ENCODE results near the gene CLDN12. TPM values are rescaled to one million over a fixed set of nuclear protein-coding genes. Genes with fewer than 3 reads are reported as not detected.

CLDN12 gene
- total and polyA plus RNA-seq, 7 experiments from 2014 or later = 0.41 to 3.9 (median 1.9) TPM

- ChIA-PET CTCF (no interaction called here), POLR2A (no interaction called here)
- H3K4me3 Mint-ChIP-seq = no peak overlapping the region
- Histone ChIP-seq H3K9me3 (ENCODE audit: control insufficient read depth in 2 of 3, low read length in 3 of 3) (no peaks in the 10 kb centered on the region), H3K27ac (ENCODE audit: low read depth, low read length) (no peak overlapping the region), H3K4me3 (ENCODE audit: low read length) (no peak overlapping the region), H3K36me3 (ENCODE audit: control insufficient read depth in 2 of 3, insufficient read depth in 3 of 3, low read length in 3 of 3) (no peaks in the 10 kb centered on the region), H3K4me1 (ENCODE audit: control insufficient read depth in 2 of 2, insufficient read depth in 2 of 2, low read length in 2 of 2) (no peaks in the 10 kb centered on the region), H3K27me3 (ENCODE audit: control insufficient read depth in 2 of 2, insufficient read depth in 2 of 2, low read length in 2 of 2) (no peaks in the 10 kb centered on the region)
- DNase-seq (no peak), ATAC-seq (no peak)
- H3K9me3 Mint-ChIP-seq = no peaks in the 10 kb centered on the region
- H3K36me3 Mint-ChIP-seq = no peaks in the 10 kb centered on the region
- intact Hi-C loops (cut with micrococcal nuclease) = no loop called here
- peaks cover 5 to 8% (median 6%) of the 10 kb centered on the region in 7 donors for H3K4me1 Mint-ChIP-seq
- peaks cover 0 to 31% (median 10%) of the 10 kb centered on the region in 5 donors for H3K27me3 Mint-ChIP-seq
- no peak overlapping the region for H3K27ac Mint-ChIP-seq
Measured at GRCh38 chr7:90453259-90453891, 50.1 kb downstream of the CLDN12 start.

- Histone ChIP-seq H3K9me3 (ENCODE audit: control insufficient read depth in 2 of 3, low read length in 3 of 3) (no peaks in the 10 kb centered on the region), H3K27ac (ENCODE audit: low read depth, low read length) (no peak overlapping the region), H3K36me3 (ENCODE audit: control insufficient read depth in 2 of 3, insufficient read depth in 3 of 3, low read length in 3 of 3) (no peaks in the 10 kb centered on the region), H3K4me1 (ENCODE audit: control insufficient read depth in 2 of 2, insufficient read depth in 2 of 2, low read length in 2 of 2) (no peaks in the 10 kb centered on the region), H3K4me3 (ENCODE audit: low read length) (no peak overlapping the region), H3K27me3 (ENCODE audit: control insufficient read depth in 2 of 2, insufficient read depth in 2 of 2, low read length in 2 of 2) (no peaks in the 10 kb centered on the region)
- no peak overlapping the region for H3K27ac Mint-ChIP-seq
- peaks cover 5 to 8% (median 6%) of the 10 kb centered on the region in 7 donors for H3K4me1 Mint-ChIP-seq
- H3K4me3 Mint-ChIP-seq = no peak overlapping the region
- H3K9me3 Mint-ChIP-seq = no peaks in the 10 kb centered on the region
- intact Hi-C loops (cut with micrococcal nuclease) = loop anchor here in 1 of 2 donors (2.0 kb wide), 2 partner anchors 631 to 1993 kb away; partner anchors contain the start of gene GATAD1
- H3K27me3 Mint-ChIP-seq = peaks cover 0 to 31% (median 10%) of the 10 kb centered on the region in 5 donors
- no peak for DNase-seq
- ChIA-PET CTCF (no interaction called here), POLR2A (no interaction called here)
- H3K36me3 Mint-ChIP-seq = no peaks in the 10 kb centered on the region
- ATAC-seq = no peak
Measured at GRCh38 chr7:90453931-90454330, 50.7 kb downstream of the CLDN12 start.

GRCh38 chr7:90455163-90456030, 52.1 kb downstream of the CLDN12 start:
- Histone ChIP-seq H3K27ac (ENCODE audit: low read depth, low read length) (no peak overlapping the region), H3K4me3 (ENCODE audit: low read length) (no peak overlapping the region), H3K27me3 (ENCODE audit: control insufficient read depth in 2 of 2, insufficient read depth in 2 of 2, low read length in 2 of 2) (no peaks in the 10 kb centered on the region), H3K36me3 (ENCODE audit: control insufficient read depth in 2 of 3, insufficient read depth in 3 of 3, low read length in 3 of 3) (no peaks in the 10 kb centered on the region), H3K9me3 (ENCODE audit: control insufficient read depth in 2 of 3, low read length in 3 of 3) (no peaks in the 10 kb centered on the region), H3K4me1 (ENCODE audit: control insufficient read depth in 2 of 2, insufficient read depth in 2 of 2, low read length in 2 of 2) (no peaks in the 10 kb centered on the region)
- Mint-ChIP-seq H3K36me3 (no peaks in the 10 kb centered on the region), H3K4me3 (peak overlapping the region in 7 of 10 donors; percentile 37 to 70 (median 56)), H3K4me1 (peaks cover 5 to 8% (median 6%) of the 10 kb centered on the region in 7 donors), H3K27ac (no peak overlapping the region), H3K27me3 (peaks cover 0 to 22% (median 10%) of the 10 kb centered on the region in 5 donors), H3K9me3 (no peaks in the 10 kb centered on the region)
- ChIA-PET POLR2A (interaction anchor here (0.5 kb wide), 1 partner anchor 287 kb away, joined by 3 read pairs; no protein-coding TSS in a partner anchor), CTCF (interaction anchor here (0.8 to 1.2 kb wide), 7 partner anchors 10 to 174 kb away, joined by 3 to 6 read pairs (median 3); no protein-coding TSS in a partner anchor)
- intact Hi-C loops (cut with micrococcal nuclease) = loop anchor here (1.0 to 2.0 kb wide), 4 partner anchors 141 to 1991 kb away; partner anchors contain the start of genes CDK14 (in 1 of the 2) and GATAD1 (in 1 of the 2)
- ATAC-seq (peak; percentile 77), DNase-seq (peak in 5 of 9 donors; percentile 32 to 49 (median 40))

GRCh38 chr7:90458104-90458503, 54.8 kb downstream of the CLDN12 start:
- POLR2A ChIA-PET = no interaction called here

GRCh38 chr7:90459888-90460287, 56.6 kb downstream of the CLDN12 start:
- intact Hi-C loops (cut with micrococcal nuclease) = no loop called here
- DNase-seq (no peak), ATAC-seq (no peak)
- Mint-ChIP-seq H3K27ac (no peak overlapping the region), H3K4me3 (no peak overlapping the region), H3K4me1 (peaks cover 8 to 19% (median 14%) of the 10 kb centered on the region in 7 donors), H3K27me3 (peaks cover 0 to 13% (median 8%) of the 10 kb centered on the region in 5 donors), H3K9me3 (peaks cover 0 to 18% (median 9%) of the 10 kb centered on the region in 11 donors), H3K36me3 (peaks cover 2 to 11% (median 6%) of the 10 kb centered on the region in 5 donors)
- Histone ChIP-seq H3K4me1 (ENCODE audit: control insufficient read depth in 2 of 2, insufficient read depth in 2 of 2, low read length in 2 of 2) (peaks cover 0 to 8% of the 10 kb centered on the region in 2 donors), H3K27me3 (ENCODE audit: control insufficient read depth in 2 of 2, insufficient read depth in 2 of 2, low read length in 2 of 2) (no peaks in the 10 kb centered on the region), H3K36me3 (ENCODE audit: control insufficient read depth in 2 of 3, insufficient read depth in 3 of 3, low read length in 3 of 3) (no peaks in the 10 kb centered on the region), H3K27ac (ENCODE audit: low read depth, low read length) (no peak overlapping the region), H3K9me3 (ENCODE audit: control insufficient read depth in 2 of 3, low read length in 3 of 3) (peaks cover 0 to 7% (median 0%) of the 10 kb centered on the region in 3 experiments), H3K4me3 (ENCODE audit: low read length) (no peak overlapping the region)
- POLR2A ChIA-PET = no interaction called here
- CTCF ChIA-PET = no interaction called here

More at GRCh38 chr7:90458104-90458503, 54.8 kb downstream of the CLDN12 start:
- H3K4me3 Mint-ChIP-seq = no peak overlapping the region
- intact Hi-C loops (cut with micrococcal nuclease) = no loop called here
- no peak overlapping the region for H3K27ac ChIP-seq (ENCODE audit: low read depth, low read length)
- H3K27me3 ChIP-seq (ENCODE audit: control insufficient read depth in 2 of 2, insufficient read depth in 2 of 2, low read length in 2 of 2) = no peaks in the 10 kb centered on the region
- peaks cover 5 to 10% (median 8%) of the 10 kb centered on the region in 7 donors for H3K4me1 Mint-ChIP-seq
- no peaks in the 10 kb centered on the region for H3K36me3 Mint-ChIP-seq
- peaks cover 0 to 7% of the 10 kb centered on the region in 2 donors for H3K4me1 ChIP-seq (ENCODE audit: control insufficient read depth in 2 of 2, insufficient read depth in 2 of 2, low read length in 2 of 2)
- DNase-seq = no peak
- peaks cover 0 to 14% (median 10%) of the 10 kb centered on the region in 5 donors for H3K27me3 Mint-ChIP-seq
- no peaks in the 10 kb centered on the region for H3K9me3 ChIP-seq (ENCODE audit: control insufficient read depth in 2 of 3, low read length in 3 of 3)
- H3K4me3 ChIP-seq (ENCODE audit: low read length) = no peak overlapping the region
- no peaks in the 10 kb centered on the region for H3K36me3 ChIP-seq (ENCODE audit: control insufficient read depth in 2 of 3, insufficient read depth in 3 of 3, low read length in 3 of 3)
- peaks cover 0 to under 1% (median 0%) of the 10 kb centered on the region in 11 donors for H3K9me3 Mint-ChIP-seq
- H3K27ac Mint-ChIP-seq = no peak overlapping the region
- ATAC-seq = no peak
- CTCF ChIA-PET = no interaction called here

GRCh38 chr7:90461219-90461618, 58.0 kb downstream of the CLDN12 start:
- Histone ChIP-seq H3K4me3 (ENCODE audit: low read length) (no peak overlapping the region), H3K9me3 (ENCODE audit: control insufficient read depth in 2 of 3, low read length in 3 of 3) (peaks cover 0 to 7% (median 0%) of the 10 kb centered on the region in 3 experiments), H3K27me3 (ENCODE audit: control insufficient read depth in 2 of 2, insufficient read depth in 2 of 2, low read length in 2 of 2) (no peaks in the 10 kb centered on the region), H3K27ac (ENCODE audit: low read depth, low read length) (no peak overlapping the region), H3K36me3 (ENCODE audit: control insufficient read depth in 2 of 3, insufficient read depth in 3 of 3, low read length in 3 of 3) (no peaks in the 10 kb centered on the region), H3K4me1 (ENCODE audit: control insufficient read depth in 2 of 2, insufficient read depth in 2 of 2, low read length in 2 of 2) (peaks cover 0 to 8% of the 10 kb centered on the region in 2 donors)
- H3K27me3 Mint-ChIP-seq = no peaks in the 10 kb centered on the region
- peak overlapping the region in 1 of 9 donors; percentile 28 for H3K27ac Mint-ChIP-seq
- intact Hi-C loops (cut with micrococcal nuclease) = no loop called here
- H3K9me3 Mint-ChIP-seq = peaks cover 9 to 30% (median 19%) of the 10 kb centered on the region in 11 donors
- no peak overlapping the region for H3K4me3 Mint-ChIP-seq
- peaks cover 0 to 12% (median 8%) of the 10 kb centered on the region in 7 donors for H3K4me1 Mint-ChIP-seq
- ChIA-PET POLR2A (no interaction called here), CTCF (no interaction called here)
- DNase-seq (no peak), ATAC-seq (peak; percentile 41)
- peaks cover 6 to 23% (median 8%) of the 10 kb centered on the region in 5 donors for H3K36me3 Mint-ChIP-seq
